Adipocyte (in vitro differentiated cells): ENCODE measurements around the gene RDH11.

Experiments used
- DNase-seq: peaks from one replicate; pipeline ENCODE4 v3.0.0-alpha.2; 2015; ENCODE audit warnings: low read depth
- H3K27me3 ChIP-seq: replicated peaks from 2 replicates; pipeline ENCODE4 v1.7.0; 2013; ENCODE audit warnings: mild to moderate bottlenecking, low read length, moderate library complexity; ENCODE audit not compliant: control insufficient read depth, insufficient read depth
- H3K36me3 ChIP-seq: 2 replicates; pipeline ENCODE4 v1.7.0; 2013; ENCODE audit warnings: low read length, mild to moderate bottlenecking, moderate library complexity; ENCODE audit not compliant: control insufficient read depth, insufficient read depth, severe bottlenecking
- H3K4me1 ChIP-seq: 2 replicates; pipeline ENCODE4 v1.7.0; 2013; ENCODE audit warnings: mild to moderate bottlenecking, low read length, moderate library complexity; ENCODE audit not compliant: control insufficient read depth, insufficient read depth
- H3K4me3 ChIP-seq: 2 replicates; pipeline ENCODE4 v1.7.0; 2013; ENCODE audit warnings: mild to moderate bottlenecking, low read length, moderate library complexity
- H3K9ac ChIP-seq: 2 replicates; pipeline ENCODE4 v1.7.0; 2013; ENCODE audit warnings: mild to moderate bottlenecking, low read length, moderate library complexity
- H3K9me3 ChIP-seq: 2 replicates; pipeline ENCODE4 v1.7.0; 2013; ENCODE audit warnings: mild to moderate bottlenecking, low read length, moderate library complexity; ENCODE audit not compliant: control insufficient read depth

Gene RDH11

DNA sequence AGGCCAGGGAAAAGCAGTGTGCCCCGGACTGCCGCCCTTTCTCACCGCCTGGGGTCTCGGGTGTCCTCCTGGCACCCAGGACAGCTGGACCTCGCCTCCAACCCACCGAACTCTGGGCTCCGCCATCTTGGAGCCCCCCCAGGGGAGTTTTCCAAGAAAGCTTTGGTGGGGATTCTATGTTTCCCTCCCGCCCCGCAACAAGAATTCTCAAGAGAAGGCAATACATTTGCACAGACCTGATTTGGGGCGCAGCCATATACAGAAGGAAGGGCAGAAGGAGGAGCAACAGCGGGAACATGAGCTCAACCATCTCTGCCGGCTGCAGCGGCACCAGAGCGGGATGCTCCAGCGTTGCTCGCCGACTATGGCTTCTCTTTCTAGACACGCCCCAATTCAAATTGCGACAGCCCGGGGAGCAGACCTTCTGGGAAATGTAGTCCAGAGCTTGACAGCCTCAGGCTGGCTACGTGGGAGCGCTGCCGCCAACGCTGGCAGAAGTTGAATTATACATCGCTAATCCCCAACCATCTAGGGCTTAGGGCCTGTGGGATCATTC lies at the start of gene RDH11:
Gene RDH11 (minus strand): TSS at position 371 of the 556 bp plus-strand sequence. CDS start 61 bp downstream, at position 310.
- H3K4me1 ChIP-seq: peaks cover 19% of the 10 kb centered on the region
- peak; percentile 98 for DNase-seq
- H3K9ac ChIP-seq: peak within 1 kb of the TSS; percentile 92

DNA sequence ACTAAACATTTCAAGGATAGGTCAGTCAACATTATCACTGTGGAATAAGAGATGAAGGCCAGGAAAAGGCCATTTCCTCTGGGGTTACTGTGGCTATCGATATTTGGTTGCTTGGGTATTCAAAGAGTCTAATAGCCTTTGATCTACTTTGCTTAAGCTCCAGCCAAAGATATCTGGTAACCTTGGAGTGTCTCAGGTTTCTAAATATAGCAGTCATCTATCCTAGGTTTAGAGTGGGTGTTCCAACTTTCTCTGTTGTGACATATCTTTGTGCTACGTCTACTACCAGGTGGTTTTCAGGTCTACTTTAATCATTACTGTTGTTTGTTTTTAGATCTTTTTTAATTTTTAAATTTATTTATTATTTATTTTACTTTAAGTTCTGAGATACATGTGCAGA lies 48.5 kb upstream of the RDH11 start:
- no peak for DNase-seq
- Histone ChIP-seq H3K9ac (no peak overlapping the region), H3K27me3 (no peaks in the 10 kb centered on the region), H3K36me3 (peaks cover 23% of the 10 kb centered on the region), H3K4me3 (no peak overlapping the region), H3K9me3 (no peaks in the 10 kb centered on the region), H3K4me1 (peaks cover 6% of the 10 kb centered on the region)

More for the DNA sequence above, at the start of gene RDH11:
- peak within 1 kb of the TSS; percentile 91 for H3K4me3 ChIP-seq
- H3K9me3 ChIP-seq: no peaks in the 10 kb centered on the region
- H3K36me3 ChIP-seq: peaks cover 22% of the 10 kb centered on the region
- no peaks in the 10 kb centered on the region for H3K27me3 ChIP-seq

GRCh38 chr14:67738740-67739504 lies 43.4 kb upstream of the RDH11 start:
- DNase-seq: peak; percentile 84
- H3K9me3 ChIP-seq: no peaks in the 10 kb centered on the region
- H3K36me3 ChIP-seq: no peaks in the 10 kb centered on the region

DNA sequence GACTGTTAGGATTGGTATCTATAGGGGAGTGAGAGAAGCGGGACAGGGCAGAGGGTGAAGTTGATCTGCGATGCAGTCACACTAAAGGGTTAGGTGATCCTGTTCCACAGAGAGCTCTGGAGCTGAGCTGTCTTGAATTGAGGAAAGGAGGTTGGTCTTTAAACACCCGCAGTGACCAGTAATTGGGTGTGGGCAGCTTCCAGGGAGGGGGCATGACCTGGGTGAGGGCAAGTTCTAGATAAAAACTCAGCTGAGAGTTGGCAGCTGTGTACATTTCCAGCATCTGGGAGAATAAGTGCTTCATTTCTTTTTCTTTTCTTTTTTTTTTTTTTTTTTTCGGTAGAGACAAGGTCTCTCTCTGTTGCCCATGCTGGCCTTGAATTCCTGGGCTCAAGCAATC lies 41.2 kb upstream of the RDH11 start:
- no peak overlapping the region for H3K9ac ChIP-seq
- no peak overlapping the region for H3K4me3 ChIP-seq
- no peak for DNase-seq
- peaks cover 9% of the 10 kb centered on the region for H3K4me1 ChIP-seq
- no peaks in the 10 kb centered on the region for H3K36me3 ChIP-seq
- no peaks in the 10 kb centered on the region for H3K9me3 ChIP-seq
- no peaks in the 10 kb centered on the region for H3K27me3 ChIP-seq

More at GRCh38 chr14:67738740-67739504, 43.4 kb upstream of the RDH11 start:
- Histone ChIP-seq H3K9ac (no peak overlapping the region), H3K4me1 (peaks cover 9% of the 10 kb centered on the region), H3K27me3 (no peaks in the 10 kb centered on the region), H3K4me3 (no peak overlapping the region)

GRCh38 chr14:67735336-67736147 lies 40.0 kb upstream of the RDH11 start:
- H3K4me1 ChIP-seq: peaks cover 9% of the 10 kb centered on the region
- no peak overlapping the region for H3K9ac ChIP-seq
- H3K9me3 ChIP-seq: no peaks in the 10 kb centered on the region

GRCh38 chr14:67734675-67735074 lies 39.1 kb upstream of the RDH11 start:
- Histone ChIP-seq H3K4me1 (peaks cover 9% of the 10 kb centered on the region), H3K36me3 (no peaks in the 10 kb centered on the region), H3K9me3 (no peaks in the 10 kb centered on the region), H3K27me3 (no peaks in the 10 kb centered on the region), H3K4me3 (no peak overlapping the region), H3K9ac (no peak overlapping the region)
- no peak for DNase-seq

More at GRCh38 chr14:67735336-67736147, 40.0 kb upstream of the RDH11 start:
- H3K4me3 ChIP-seq: no peak overlapping the region
- no peaks in the 10 kb centered on the region for H3K36me3 ChIP-seq
- no peaks in the 10 kb centered on the region for H3K27me3 ChIP-seq
- DNase-seq: no peak

GRCh38 chr14:67733616-67734015 lies 38.1 kb upstream of the RDH11 start:
- no peak overlapping the region for H3K4me3 ChIP-seq
- H3K9ac ChIP-seq: no peak overlapping the region
- H3K36me3 ChIP-seq: no peaks in the 10 kb centered on the region
- H3K4me1 ChIP-seq: no peaks in the 10 kb centered on the region
- H3K27me3 ChIP-seq: peaks cover 4% of the 10 kb centered on the region
- no peaks in the 10 kb centered on the region for H3K9me3 ChIP-seq
- no peak for DNase-seq

GRCh38 chr14:67729072-67729885 lies 33.7 kb upstream of the RDH11 start:
- H3K4me3 ChIP-seq: no peak overlapping the region
- peaks cover 18% of the 10 kb centered on the region for H3K27me3 ChIP-seq
- no peak overlapping the region for H3K9ac ChIP-seq
- H3K36me3 ChIP-seq: no peaks in the 10 kb centered on the region
- H3K9me3 ChIP-seq: no peaks in the 10 kb centered on the region
- DNase-seq: no peak
- H3K4me1 ChIP-seq: no peaks in the 10 kb centered on the region

GRCh38 chr14:67728258-67728657 lies 32.7 kb upstream of the RDH11 start:
- no peak overlapping the region for H3K9ac ChIP-seq
- DNase-seq: no peak
- peaks cover 29% of the 10 kb centered on the region for H3K27me3 ChIP-seq

DNA sequence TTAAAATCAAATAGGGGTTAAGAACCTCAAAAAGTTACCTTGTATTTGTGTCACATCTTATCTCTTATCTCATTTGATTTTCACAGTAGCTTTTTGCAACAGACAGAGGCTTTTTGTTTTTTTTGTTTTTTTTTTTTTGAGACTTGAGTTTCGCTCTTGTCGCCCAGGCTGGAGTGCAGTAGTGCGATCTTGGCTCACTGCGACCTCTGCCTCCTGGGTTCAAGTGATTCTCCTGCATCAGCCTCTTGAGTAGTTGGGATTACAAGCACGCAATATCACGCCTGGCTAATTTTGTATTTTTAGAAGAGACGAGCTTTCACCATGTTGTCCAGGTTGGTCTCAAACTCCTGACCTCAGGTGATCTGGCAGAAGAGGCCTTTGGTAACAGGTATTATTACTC lies 31.8 kb upstream of the RDH11 start:
- peaks cover 32% of the 10 kb centered on the region for H3K27me3 ChIP-seq
- H3K9me3 ChIP-seq: no peaks in the 10 kb centered on the region
- DNase-seq: no peak
- H3K9ac ChIP-seq: no peak overlapping the region
- no peaks in the 10 kb centered on the region for H3K4me1 ChIP-seq
- no peak overlapping the region for H3K4me3 ChIP-seq
- no peaks in the 10 kb centered on the region for H3K36me3 ChIP-seq

More at GRCh38 chr14:67728258-67728657, 32.7 kb upstream of the RDH11 start:
- no peak overlapping the region for H3K4me3 ChIP-seq
- no peaks in the 10 kb centered on the region for H3K9me3 ChIP-seq
- no peaks in the 10 kb centered on the region for H3K36me3 ChIP-seq
- no peaks in the 10 kb centered on the region for H3K4me1 ChIP-seq
